Left ventricle myocardium inferior (tissue), 1 donor: ENCODE data around the gene RASIP1. TPM values are rescaled to one million over a fixed set of nuclear protein-coding genes. Genes with fewer than 3 reads are reported as not detected.
A peak's percentile ranks its signal among the peaks of the same experiment; 100 is the strongest.
"Not testable (repeated sequence)": the region's sequence is repeated elsewhere in the genome, so short reads cannot be mapped to it uniquely, and the experiment has no call there.

Experiments used
- DNase-seq: peaks from one replicate; pipeline ENCODE4 v3.0.0-alpha.2; 2020
- H3K27ac ChIP-seq: fragments of 200-600 bp; replicated peaks from 2 replicates; pipeline ENCODE4 v1.8.0; 2021
- H3K27me3 ChIP-seq: fragments of 200-600 bp; 2 replicates; pipeline ENCODE4 v1.8.0; 2021; ENCODE audit warnings: low read depth
- H3K36me3 ChIP-seq: fragments of 200-600 bp; 2 replicates; pipeline ENCODE4 v1.8.0; 2021
- H3K4me1 ChIP-seq: fragments of 200-600 bp; 2 replicates; pipeline ENCODE4 v1.8.0; 2021
- H3K4me3 ChIP-seq: fragments of 200-600 bp; 2 replicates; pipeline ENCODE4 v1.8.0; 2021; ENCODE audit warnings: mild to moderate bottlenecking, moderate library complexity
- H3K9me3 ChIP-seq: fragments of 200-600 bp; replicated peaks from 2 replicates; pipeline ENCODE4 v1.8.0; 2021
- intact Hi-C: fragments of 100-400 bp; cut with micrococcal nuclease; formaldehyde crosslinking; loops from one replicate; pipeline ENCODE4 v1.11.0; 2022
- total RNA-seq: library from RNA; stranded (reverse); fragmentation: NEBNext Ultra II Directional; extraction: Animal tissue kit (Norgen Biotek cat#: 25700); gene quantifications from one replicate; pipeline ENCODE4 v1.2.1, GENCODE V29; 2021
- TF ChIP-seq, protein P1 (sequence below): fragments of 200-600 bp; IDR thresholded peaks from 2 replicates; pipeline ENCODE4 v1.8.0; 2021; ENCODE audit warnings: antibody characterized with exemption, mild to moderate bottlenecking, borderline replicate concordance
- donor health status: DM: no; HTN: yes; CAD: no; lungs with severe emphysema.

RASIP1 gene
- total RNA-seq, 1 donor from 2014 or later: 13.9 TPM

GRCh38 chr19:48718711-48719231 is 21.6 kb downstream of the RASIP1 start:
- Histone ChIP-seq H3K27me3 (no peaks in the 10 kb centered on the region), H3K4me1 (peaks cover 84% of the 10 kb centered on the region), H3K27ac (peak overlapping the region; percentile 90), H3K4me3 (peak overlapping the region; percentile 64), H3K36me3 (peaks cover 7% of the 10 kb centered on the region), H3K9me3 (no peaks in the 10 kb centered on the region)
- DNase-seq: no peak
- intact Hi-C loops: no loop called here
- TF ChIP-seq, protein P1, sequence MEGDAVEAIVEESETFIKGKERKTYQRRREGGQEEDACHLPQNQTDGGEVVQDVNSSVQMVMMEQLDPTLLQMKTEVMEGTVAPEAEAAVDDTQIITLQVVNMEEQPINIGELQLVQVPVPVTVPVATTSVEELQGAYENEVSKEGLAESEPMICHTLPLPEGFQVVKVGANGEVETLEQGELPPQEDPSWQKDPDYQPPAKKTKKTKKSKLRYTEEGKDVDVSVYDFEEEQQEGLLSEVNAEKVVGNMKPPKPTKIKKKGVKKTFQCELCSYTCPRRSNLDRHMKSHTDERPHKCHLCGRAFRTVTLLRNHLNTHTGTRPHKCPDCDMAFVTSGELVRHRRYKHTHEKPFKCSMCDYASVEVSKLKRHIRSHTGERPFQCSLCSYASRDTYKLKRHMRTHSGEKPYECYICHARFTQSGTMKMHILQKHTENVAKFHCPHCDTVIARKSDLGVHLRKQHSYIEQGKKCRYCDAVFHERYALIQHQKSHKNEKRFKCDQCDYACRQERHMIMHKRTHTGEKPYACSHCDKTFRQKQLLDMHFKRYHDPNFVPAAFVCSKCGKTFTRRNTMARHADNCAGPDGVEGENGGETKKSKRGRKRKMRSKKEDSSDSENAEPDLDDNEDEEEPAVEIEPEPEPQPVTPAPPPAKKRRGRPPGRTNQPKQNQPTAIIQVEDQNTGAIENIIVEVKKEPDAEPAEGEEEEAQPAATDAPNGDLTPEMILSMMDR: no peak

GRCh38 chr19:48718106-48718505 is 22.3 kb downstream of the RASIP1 start:
- H3K9me3 ChIP-seq, intact Hi-C loops, H3K36me3 ChIP-seq, H3K4me3 ChIP-seq, H3K27me3 ChIP-seq, DNase-seq: not testable (repeated sequence)
- Histone ChIP-seq H3K4me1 (peaks cover 84% of the 10 kb centered on the region), H3K27ac (peak overlapping the region; percentile 90)

GRCh38 chr19:48716562-48717291 is 23.7 kb downstream of the RASIP1 start:
- peaks cover 80% of the 10 kb centered on the region for H3K4me1 ChIP-seq
- H3K27ac ChIP-seq: peak overlapping the region; percentile 90
- intact Hi-C loops: no loop called here
- no peaks in the 10 kb centered on the region for H3K9me3 ChIP-seq
- H3K36me3 ChIP-seq: peaks cover 3% of the 10 kb centered on the region
- H3K4me3 ChIP-seq: peak overlapping the region; percentile 77
- peak; percentile 66 for DNase-seq
- TF ChIP-seq, protein P1: no peak
- no peaks in the 10 kb centered on the region for H3K27me3 ChIP-seq

GRCh38 chr19:48715681-48716171 is 24.7 kb downstream of the RASIP1 start:
- Histone ChIP-seq H3K4me3 (peak overlapping the region; percentile 77), H3K27me3 (no peaks in the 10 kb centered on the region), H3K9me3 (peaks cover 6% of the 10 kb centered on the region), H3K27ac (peak overlapping the region; percentile 90), H3K4me1 (peaks cover 74% of the 10 kb centered on the region), H3K36me3 (no peaks in the 10 kb centered on the region)
- TF ChIP-seq, protein P1: no peak
- intact Hi-C loops: no loop called here
- DNase-seq: no peak

- no peak for DNase-seq
- no peaks in the 10 kb centered on the region for H3K27me3 ChIP-seq
- H3K27ac ChIP-seq: peak overlapping the region; percentile 90
- intact Hi-C loops: no loop called here
- peak overlapping the region; percentile 77 for H3K4me3 ChIP-seq
- TF ChIP-seq, protein P1: no peak
- H3K4me1 ChIP-seq: peaks cover 69% of the 10 kb centered on the region
- H3K9me3 ChIP-seq: peaks cover 6% of the 10 kb centered on the region
- H3K36me3 ChIP-seq: no peaks in the 10 kb centered on the region
Measured at GRCh38 chr19:48714759-48715675, 25.4 kb downstream of the RASIP1 start.
